ENCODE data around the gene RAB11FIP4.

GRCh38 chr17:31394544-31394943, 3.1 kb downstream of the RAB11FIP4 start:
- no peak for TF ChIP-seq CTCF (IDR thresholded peaks at IDR 0.05)
- no peak for TF ChIP-seq ZFX (IDR thresholded peaks at IDR 0.05; ENCODE audit: borderline replicate concordance)

Measured in 22Rv1 (cell line).